GM19372 (cell line): ENCODE results near the gene RET.

Experiments used
- ATAC-seq: cut with Tn5 transposase; IDR thresholded peaks from one replicate; pipeline ENCODE4 v1.9.1; 2021; ENCODE audit warnings: mild to moderate bottlenecking, low read depth, moderate library complexity; ENCODE audit not compliant: unreplicated experiment

RET gene

DNA sequence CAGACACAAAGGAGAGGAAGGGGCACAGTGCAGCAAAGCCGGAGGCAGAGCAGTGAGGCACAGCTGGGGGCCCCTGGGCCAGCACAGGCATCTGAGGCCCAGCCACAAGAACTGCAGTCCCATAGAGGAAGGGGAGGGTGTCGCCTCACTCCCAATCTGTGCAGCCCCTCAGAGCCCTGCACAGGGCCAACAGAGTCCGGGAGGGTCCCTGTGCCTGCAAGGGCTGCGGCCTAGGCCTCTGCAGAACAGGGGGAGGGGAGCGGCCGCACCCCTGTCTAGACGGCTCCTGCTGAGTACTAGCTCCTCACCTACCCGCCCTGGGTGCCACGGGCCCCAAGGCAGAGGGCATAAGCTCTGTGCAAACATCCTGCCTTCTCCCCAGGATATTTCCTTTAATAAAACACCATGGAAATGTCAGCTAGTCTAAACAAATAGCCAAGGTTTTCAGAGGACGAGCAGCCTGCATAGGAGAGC is 32.4 kb upstream of the RET start:
- no peak for ATAC-seq

DNA sequence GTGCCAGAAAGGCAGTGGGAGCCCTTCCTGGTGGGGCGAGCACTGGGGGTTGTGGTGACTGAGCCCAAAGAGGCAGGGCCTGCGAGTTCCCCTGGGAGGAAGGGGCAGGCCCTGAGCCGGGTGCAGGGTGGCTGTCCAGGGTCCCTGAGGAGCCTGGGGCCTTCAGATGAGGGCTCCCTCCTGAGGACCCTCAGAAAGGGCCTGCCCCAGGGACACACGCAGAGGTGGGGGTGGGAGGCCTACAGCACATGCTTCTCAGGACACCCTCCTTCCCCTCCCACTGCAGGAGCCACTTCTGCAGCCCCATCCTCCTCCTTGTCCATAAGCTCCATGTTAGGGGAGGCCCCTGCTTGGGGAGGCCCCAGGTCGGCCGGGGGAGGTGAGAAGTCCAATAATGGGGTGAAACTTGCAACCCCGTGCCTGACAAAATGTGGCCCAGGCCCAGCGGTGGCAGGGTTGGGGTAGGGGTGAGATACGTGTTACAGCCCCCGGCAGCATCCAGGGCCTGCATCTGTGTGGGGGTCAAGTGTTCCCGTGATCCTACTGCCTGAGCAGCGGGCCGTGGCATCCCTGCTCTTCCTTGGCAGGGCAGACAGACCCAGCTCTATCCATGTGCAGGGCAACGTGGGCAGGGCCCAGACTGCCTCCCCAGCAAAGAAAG is 31.8 kb upstream of the RET start:
- ATAC-seq = no peak

DNA sequence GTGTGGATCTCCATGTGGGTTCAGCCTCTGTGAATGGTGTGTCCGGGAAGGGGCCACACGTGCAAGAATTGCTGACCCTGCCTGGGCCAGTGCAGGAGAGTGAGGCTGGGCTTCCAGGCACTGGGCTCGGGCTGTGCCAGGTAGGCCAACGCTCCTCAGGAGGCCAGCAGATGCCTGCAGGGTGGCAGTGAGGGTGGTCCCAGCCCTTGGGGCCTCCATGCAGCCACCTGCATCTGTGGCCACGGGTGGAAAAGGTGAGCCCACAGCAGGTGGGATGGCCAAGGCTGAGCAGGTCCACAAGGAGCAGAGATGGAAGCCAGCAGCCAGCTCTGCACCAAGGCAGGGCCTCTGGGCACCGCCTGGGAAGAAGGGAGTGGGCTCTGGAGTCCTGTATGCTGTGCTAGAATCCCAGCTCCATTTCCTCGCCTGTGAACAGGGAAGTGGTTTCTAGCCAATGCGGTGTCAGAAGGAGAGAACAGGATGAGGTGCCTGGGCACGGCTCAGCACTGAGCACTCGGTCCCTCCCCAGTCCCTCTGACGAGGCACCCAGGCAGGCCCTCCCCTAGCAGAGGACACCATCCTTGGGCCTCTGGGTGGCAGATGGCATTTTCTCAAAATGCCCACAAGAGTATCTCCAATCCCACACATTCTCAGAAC is 31.1 kb upstream of the RET start:
- no peak for ATAC-seq

DNA sequence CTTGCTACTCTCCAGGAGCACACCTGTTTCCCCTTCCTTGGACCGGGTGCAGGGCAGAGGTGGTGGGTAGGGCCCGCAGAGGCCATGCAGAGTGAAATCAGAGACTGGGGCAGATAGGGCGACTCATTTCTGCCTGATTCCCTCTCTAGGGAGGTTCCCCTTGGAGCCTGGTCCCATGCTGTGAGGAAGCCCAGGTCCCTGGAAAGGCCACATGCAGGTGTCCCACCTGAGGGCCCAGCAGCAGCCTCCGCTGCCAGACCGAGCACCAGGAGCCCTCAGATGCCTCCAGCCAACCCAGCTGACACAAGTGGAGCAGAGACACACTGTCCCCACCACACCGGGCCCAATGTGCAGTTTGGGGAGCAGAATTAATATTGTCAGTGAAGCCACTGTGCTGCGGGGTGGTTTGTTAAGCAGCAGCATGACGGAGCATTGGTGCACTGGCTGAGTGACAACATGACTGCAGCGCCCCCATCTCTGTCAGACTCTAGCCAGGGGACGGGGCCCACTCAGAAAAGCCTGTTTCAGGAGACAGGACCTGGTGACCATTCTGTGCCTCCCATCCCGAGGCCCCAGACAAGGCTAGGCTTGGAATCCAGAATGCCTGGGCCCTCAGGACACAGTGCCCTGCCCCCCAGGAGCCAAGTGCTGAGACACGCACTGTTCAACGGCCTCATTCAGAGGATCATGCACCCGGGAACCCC is 30.4 kb upstream of the RET start:
- ATAC-seq = no peak

DNA sequence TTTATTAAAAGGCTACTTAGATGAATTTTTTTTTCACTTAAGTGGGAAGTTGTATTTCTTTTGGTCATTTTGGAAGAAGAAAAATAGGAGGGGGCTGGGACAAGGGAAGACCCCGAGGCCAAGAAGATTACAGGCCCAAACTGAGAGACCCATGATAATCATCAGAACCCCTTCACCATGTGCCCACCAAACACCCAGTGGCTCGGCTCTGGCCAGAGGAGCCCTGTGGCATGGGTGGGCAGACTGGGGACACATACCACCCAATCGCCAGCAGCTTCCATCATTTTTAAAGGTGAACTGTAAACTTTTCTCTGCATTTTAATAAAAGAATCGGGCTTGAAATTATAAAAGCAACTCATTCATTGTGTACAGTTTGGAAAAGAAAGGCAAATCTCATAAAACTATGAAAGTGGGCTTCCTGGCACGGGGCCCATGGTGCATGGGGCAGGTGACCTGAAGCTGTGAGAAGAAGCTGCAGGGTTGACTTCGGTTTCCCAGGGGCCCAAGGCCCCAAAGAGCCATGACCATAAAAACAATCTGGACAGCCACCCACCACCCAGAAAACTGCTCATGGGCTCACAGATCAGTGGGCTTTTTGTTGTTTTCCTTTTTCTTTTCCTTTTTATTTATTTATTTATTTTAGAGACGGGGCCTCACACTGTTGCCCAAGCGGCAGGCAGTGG is 29.4 kb upstream of the RET start:
- ATAC-seq = no peak

DNA sequence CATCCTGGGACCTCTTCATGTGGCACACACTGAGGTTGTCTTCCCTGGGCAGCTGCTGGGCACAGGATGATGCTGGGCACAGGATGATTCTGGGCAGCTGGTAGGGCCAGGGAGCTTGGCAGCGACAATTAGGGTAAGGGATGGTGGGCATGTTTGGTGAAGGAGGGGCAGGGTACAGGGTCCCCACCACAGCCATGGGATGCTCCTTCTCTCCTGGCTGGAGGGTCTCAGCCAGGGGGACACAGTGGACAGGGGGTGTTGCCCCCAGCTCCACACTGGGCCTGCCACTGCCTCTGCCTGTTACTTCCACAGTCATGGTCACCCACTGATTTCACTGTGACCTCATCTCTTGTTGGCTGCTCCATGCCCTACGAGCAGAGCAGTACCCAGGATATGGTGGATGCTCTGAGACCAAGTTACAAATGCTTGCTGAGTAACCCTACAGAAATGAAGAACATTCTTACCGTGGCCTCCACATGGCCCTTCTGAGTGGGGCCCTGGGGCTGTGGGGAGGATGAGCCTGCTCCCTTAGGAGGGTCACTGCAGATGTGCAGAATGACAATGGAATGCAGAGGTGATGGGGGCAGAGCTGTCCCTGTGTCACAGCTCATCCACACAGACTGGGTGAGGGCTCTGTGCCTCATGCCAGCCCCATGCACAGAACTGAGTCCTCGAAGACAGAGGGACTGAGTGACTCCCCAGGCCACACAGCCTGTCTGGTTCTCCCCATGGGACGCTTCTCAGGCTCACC is 28.4 kb upstream of the RET start:
- ATAC-seq = no peak

DNA sequence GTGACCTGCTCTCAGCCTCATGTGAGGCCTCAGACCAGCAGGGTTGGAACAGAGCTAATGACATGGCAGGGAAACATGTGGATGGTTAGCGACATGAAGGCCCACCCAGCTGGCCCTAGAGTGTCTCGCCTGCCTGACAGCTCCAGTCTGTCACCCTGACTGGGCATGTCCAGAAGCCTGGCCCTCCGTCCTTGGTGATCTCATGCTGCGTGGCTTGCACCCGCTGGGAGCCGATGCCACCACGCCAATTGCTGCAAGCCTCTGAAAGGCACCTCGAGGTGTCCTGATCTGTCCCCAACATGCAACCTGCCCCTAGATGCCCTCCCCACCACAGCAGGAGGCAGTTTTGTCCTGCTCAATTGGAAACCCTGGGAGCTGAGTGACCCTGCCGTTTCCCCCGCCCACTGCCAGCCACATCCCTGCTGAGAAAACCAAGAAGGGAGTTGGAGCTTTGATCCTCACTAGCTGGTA is 27.8 kb upstream of the RET start:
- ATAC-seq = no peak

DNA sequence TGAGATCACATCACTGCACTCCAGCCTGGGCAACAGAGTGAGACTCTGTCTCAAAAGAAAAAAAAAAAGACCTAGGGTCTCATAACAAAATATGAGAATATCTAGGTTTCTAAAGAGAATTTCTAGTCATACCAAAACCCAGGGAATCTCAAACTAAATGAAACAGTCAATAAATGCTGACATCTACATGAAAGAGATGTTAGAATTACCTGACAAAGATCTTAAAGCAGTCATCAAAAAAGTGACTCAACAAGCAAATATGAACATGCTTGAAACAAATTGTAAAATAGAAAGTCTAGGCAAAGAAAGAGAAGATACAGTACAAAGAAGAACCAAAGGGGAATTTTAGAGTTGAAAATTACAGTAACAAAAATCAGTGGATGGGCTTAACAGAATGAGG is 26.9 kb upstream of the RET start:
- ATAC-seq = no peak

DNA sequence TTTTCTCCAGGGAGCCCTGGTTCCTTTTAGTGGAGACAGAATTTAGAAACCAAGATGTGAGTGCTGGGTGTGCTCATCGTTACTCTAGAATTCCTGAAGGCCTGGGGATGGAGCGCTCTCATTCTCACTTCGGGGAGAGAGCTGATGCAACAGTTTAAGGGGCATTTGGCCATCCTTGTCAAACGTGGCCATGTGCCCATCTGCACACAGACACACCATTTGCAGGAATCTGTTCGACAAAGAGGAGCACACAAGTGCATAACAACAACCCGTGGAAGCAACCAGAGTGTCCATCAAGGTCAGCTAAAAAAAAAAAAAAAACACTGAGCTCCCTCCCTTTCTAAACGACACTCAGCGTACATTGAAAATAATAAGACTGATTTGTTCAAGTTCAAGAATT is 23.0 kb upstream of the RET start:
- ATAC-seq = no peak

DNA sequence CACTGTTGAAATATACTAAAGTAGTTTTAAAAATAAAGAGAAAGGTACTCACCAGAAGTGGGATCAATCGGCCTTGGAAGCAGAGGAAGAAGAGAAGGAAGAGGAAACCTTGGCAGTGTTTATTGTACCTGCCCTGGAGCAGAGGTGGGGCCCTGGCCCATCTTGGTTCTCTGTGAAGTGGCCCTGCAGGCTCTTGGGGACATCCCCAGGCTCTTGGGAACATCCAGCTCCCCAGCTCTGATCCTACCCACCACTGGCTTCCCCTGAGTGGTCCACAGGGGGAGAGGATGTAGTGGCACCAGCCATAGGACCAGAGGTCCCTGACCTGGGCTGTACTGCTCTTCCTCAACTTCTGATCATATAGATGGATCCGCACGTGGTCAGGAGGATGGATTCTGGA is 22.3 kb upstream of the RET start:
- ATAC-seq = no peak

DNA sequence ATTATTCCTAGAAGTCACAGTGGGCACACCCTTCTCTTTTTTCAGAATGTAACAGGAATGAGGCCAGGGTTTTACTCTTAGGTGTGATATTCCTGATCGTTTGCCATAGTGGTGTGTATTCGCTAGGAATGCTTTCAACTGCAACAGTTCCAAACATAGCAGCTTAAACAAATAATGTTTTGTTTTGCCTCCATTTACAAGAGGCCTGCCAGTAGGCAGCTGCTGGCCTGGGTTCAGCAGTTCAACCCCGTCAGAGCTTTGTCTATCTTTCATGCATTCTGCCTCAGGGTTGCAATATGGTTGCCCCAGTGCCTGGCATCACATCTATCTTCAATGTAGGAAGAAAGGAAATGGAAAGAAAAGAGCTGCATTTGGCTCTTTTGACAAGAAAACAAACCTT is 21.7 kb upstream of the RET start:
- no peak for ATAC-seq

DNA sequence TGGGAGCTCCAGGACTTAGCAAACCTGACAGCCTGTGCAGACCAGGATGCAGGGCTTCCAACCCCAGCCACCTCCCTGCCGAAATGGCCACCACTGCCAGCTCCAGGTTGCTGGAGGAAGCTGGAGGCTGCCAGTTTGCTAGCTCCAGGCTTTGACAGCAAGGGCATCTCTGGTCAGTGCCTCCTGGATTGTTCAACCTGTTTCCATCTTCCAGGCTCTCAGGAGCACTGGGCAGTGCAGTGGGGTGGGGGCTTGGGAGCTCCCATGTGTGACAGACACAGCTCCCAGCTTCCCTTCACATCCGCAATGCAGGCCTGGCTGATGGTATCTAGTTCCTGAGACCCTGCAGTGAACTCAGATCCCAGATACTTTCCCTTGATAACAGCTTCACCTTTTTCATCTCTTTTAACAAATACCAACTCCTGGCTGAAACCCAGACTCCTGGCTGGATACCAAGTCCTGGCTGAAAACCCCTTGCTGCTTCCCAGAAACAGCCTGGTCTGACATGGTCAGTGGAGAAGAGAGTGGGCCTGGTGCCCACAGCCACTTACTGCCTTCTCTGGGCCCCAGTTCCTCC is 20.8 kb upstream of the RET start:
- ATAC-seq = no peak

DNA sequence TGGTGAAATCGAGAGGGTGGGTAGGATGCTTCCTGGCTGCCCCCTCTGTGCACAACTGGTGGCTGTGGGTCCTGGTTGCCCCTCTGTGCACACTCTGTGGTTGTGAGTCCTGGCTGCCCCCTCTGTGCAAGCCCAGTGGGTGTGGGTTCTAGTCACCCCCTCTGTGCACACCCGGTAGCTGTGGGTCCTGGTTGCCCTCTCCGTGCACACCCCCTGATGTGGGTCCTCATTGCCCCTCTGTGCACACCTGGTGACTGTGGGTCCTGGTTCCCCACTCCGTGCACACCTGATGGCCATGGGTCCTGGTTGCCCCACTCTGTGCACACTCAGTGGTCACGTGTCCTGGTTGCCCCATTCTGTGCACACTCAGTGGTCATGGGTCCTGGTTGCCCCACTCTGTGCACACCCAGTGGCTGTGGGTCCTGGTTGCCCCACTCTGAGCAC is 20.3 kb upstream of the RET start:
- ATAC-seq = no peak

DNA sequence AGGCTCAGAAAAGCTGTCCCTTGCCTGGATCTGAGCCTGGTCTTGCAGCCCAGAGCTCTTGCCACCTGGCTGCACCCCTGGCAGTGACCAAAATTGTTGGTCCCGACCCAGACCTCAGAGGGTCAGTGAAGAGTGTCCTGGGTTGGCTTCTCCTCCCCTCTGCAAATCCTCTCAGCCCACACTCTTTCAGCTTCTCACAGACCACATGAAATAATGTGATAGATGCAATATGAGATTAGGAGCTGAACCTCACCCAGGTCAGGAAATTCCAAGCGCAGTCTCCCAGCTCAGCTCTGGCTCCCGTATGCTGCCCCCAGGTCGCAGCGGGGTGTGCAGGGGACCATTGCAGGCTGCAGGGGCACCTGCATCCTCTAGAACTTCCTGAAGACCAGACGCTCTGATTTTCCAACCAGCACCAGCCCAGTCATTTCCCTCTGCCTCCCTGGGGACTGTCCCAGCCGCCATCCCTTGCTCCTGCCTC is 19.6 kb upstream of the RET start:
- ATAC-seq = no peak

DNA sequence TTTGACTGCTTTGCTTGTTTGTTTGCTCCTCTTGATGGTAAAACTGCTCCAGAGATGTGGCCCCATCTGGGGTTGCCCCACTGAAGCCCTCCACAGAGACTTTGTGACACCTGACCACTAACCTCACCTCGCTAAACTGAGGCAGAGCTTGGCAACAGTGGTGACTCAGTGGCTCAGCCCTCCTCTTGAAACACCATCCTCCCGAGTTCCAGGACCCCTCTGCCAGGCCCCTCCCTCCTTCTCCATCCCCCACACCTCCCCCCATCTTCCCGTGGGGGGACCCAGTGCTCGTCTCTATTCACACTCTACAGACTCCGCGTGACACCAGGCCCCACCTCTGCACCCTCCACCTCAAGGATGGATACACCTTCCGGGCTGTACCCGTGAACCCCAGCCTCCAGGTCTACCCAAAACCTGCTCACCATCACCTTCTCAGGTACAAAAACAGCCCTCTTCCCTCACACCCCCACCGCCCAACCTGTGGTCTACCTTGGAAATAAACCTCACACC is 19.0 kb upstream of the RET start:
- ATAC-seq = no peak

DNA sequence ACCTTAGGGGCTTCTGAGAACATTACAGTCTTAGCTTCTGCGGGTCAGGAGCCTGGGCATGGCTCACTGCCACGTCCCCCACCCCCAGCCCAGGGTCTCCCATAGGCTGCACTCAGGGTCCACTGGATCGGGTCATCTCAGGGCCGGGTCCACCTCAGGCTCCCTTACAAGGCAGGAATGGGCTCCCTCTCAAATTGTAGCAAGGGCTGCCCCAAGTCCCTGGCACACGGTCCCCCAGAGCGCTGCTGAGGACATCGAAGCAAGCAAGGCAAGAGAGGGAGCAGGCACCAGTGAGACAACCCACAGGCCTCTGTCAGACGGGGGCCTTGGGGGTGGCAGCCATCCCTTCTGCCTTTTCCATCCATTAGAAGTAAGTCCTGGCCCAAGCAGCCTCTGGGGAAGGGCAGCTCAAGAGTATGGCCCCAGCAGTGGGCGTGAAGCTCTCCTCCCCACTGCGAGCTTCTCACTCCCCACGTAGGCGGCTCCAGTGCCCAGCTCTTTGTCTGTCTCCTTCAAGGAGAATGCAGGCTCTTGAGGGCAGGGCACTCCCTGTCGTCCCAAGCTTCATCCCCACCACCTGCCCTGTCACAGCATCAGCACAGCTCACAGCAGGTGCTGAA is 18.0 kb upstream of the RET start:
- no peak for ATAC-seq

DNA sequence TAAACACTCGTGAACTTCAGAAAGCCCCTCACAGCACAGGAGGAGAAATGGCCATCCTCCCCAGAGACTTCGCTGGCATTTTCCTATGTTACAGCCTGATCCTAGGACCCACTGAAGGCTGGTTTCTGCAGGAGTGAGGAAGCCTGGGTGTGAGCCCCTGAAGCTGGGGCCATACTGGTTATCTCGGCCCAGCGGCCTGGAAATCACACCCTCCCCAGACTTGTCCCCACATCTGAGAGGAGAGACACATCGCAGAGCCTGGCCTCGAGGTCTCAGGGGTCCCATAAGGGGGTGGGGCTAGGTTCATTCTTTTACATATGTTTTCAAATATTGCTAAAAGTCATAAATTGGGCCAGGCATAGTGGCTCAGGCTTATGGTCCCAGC is 17.5 kb upstream of the RET start:
- ATAC-seq = no peak

DNA sequence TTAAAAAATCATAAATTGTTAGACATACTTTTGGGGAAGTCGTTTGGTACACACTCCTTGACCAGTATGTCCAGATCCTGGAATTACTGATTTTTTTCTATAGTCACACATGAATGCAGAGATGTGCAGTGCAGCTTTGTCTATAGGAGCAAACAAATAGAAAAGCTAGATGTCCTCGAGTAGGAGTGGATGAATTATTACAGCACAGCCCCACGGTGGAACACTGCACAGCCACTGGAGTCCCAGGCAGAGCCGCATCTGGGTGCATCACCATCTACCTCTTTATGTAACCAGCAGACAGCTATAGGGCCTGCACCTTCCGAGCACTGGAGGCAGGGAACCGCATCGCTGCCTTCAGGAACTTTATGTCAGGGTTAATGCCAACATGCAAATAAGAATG is 17.0 kb upstream of the RET start:
- no peak for ATAC-seq

DNA sequence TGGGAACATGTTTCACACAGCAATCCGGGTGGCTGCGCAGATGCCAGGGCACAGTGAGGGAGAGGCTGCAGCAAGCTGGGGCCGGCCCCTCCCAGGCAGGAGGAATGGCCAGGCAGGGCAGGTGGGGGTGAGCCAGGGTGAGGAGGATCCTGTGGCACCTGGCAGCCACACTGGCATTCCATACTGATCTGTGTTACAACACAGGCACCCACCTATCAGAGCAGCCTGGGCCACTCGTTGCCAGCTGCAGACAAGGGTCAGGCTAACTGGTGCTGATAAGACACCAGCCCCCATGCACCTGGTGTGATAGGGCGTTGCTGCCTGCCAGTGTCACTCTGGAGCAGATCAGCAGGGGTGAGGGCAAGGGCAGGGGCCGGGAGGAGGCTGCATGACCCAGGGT is 16.6 kb upstream of the RET start:
- ATAC-seq = no peak
